Naive thymus-derived CD4-positive, alpha-beta T cell (primary cell): ENCODE data around the gene PIN1. TPM values are rescaled to one million over a fixed set of nuclear protein-coding genes. Genes with fewer than 3 reads are reported as not detected.

ENCODE experiments used
- ATAC-seq: fragments of 150-1000 bp; cut with Tn5 transposase; 2 replicates; pipeline ENCODE4 v1.10.0; 2021; ENCODE audit warnings: mild to moderate bottlenecking, moderate library complexity
- CTCF ChIA-PET: fragments of 350-600 bp; sonication (Branson Sonifier 250); formaldehyde crosslinking; loops from one replicate; lab custom pipeline; 2021; ENCODE audit warnings: antibody characterized with exemption; lab: Charles Lee
- POLR2A ChIA-PET: fragments of 350-600 bp; sonication (Branson Sonifier 250); formaldehyde crosslinking; loops from one replicate; lab custom pipeline; 2021; ENCODE audit warnings: antibody characterized with exemption, inconsistent platforms; lab: Charles Lee
- DNase-seq, 9 donors: peaks; one replicate each; pipeline versions ENCODE4 v3.0.0 to v3.0.0-alpha.2; 2020 to 2022; ENCODE audit warnings: mixed read lengths in 1 of 9
- H3K27ac ChIP-seq: one replicate; pipeline ENCODE4 v1.7.0; 2013; ENCODE audit warnings: mild to moderate bottlenecking, low read depth, low read length, moderate library complexity
- H3K27me3 ChIP-seq, 2 donors: one replicate each; pipeline ENCODE4 v1.7.0; 2013; ENCODE audit warnings: low read length in 2 of 2, mild to moderate bottlenecking in 2 of 2, moderate library complexity in 2 of 2; ENCODE audit not compliant: control insufficient read depth in 2 of 2, insufficient read depth in 2 of 2
- H3K36me3 ChIP-seq, 3 experiments: 1 replicate in 2 of 3; 2 replicates in 1 of 3; pipeline ENCODE4 v1.7.0; 2013; ENCODE audit warnings: low read length in 3 of 3, mild to moderate bottlenecking in 3 of 3, moderate library complexity in 1 of 3; ENCODE audit not compliant: insufficient read depth in 3 of 3, control insufficient read depth in 2 of 3
- H3K4me1 ChIP-seq, 2 donors: one replicate each; pipeline ENCODE4 v1.7.0; 2013; ENCODE audit warnings: low read length in 2 of 2, mild to moderate bottlenecking in 2 of 2, moderate library complexity in 1 of 2; ENCODE audit not compliant: control insufficient read depth in 2 of 2, insufficient read depth in 2 of 2
- H3K4me3 ChIP-seq: 2 replicates; pipeline ENCODE4 v1.7.0; 2013; ENCODE audit warnings: mild to moderate bottlenecking, low read length
- H3K9me3 ChIP-seq, 3 experiments: 1 replicate in 2 of 3; 2 replicates in 1 of 3; pipeline ENCODE4 v1.7.0; 2013; ENCODE audit warnings: low read length in 3 of 3; ENCODE audit not compliant: control insufficient read depth in 2 of 3
- H3K27ac Mint-ChIP-seq, 9 donors: one replicate each; pipeline ENCODE4 v1.8.0; 2020 to 2022; ENCODE audit warnings: mixed read lengths in 9 of 9, mild to moderate bottlenecking in 8 of 9, moderate library complexity in 5 of 9, inconsistent platforms in 2 of 9
- H3K27me3 Mint-ChIP-seq, 5 donors: one replicate each; pipeline ENCODE4 v1.8.0; 2021 to 2022; ENCODE audit warnings: mixed read lengths in 5 of 5, mild to moderate bottlenecking in 1 of 5
- H3K36me3 Mint-ChIP-seq, 5 donors: one replicate each; pipeline ENCODE4 v1.8.0; 2020 to 2022; ENCODE audit warnings: mixed read lengths in 5 of 5, mild to moderate bottlenecking in 3 of 5, inconsistent platforms in 1 of 5
- H3K4me1 Mint-ChIP-seq, 7 donors: one replicate each; pipeline ENCODE4 v1.8.0; 2020 to 2022; ENCODE audit warnings: mixed read lengths in 7 of 7, mild to moderate bottlenecking in 3 of 7, inconsistent platforms in 1 of 7
- H3K4me3 Mint-ChIP-seq, 10 donors: one replicate each; pipeline ENCODE4 v1.8.0; 2020 to 2022; ENCODE audit warnings: mild to moderate bottlenecking in 10 of 10, mixed read lengths in 10 of 10, moderate library complexity in 6 of 10, inconsistent platforms in 2 of 10
- H3K9me3 Mint-ChIP-seq, 11 donors: one replicate each; pipeline ENCODE4 v1.8.0; 2020 to 2022; ENCODE audit warnings: mixed read lengths in 11 of 11, mild to moderate bottlenecking in 4 of 11, inconsistent platforms in 1 of 11, moderate library complexity in 1 of 11
- intact Hi-C, 2 donors: fragments of 100-400 bp; cut with micrococcal nuclease; formaldehyde crosslinking; loops; one replicate each; pipeline ENCODE4 v1.15.1; 2023
- polyA plus RNA-seq, 2 donors: library from polyadenylated mRNA; unstranded; fragments of 300-500 nt; fragmentation: Illumina TruSeq; gene quantifications; one replicate each; pipeline ENCODE4 v1.2.3, GENCODE V29; 2021
- total RNA-seq, 6 experiments: library from RNA in 5 of 6; stranded (reverse) in 5 of 6; gene quantifications; 1 replicate in 5 of 6; 2 replicates in 1 of 6; pipeline ENCODE4 v1.2.3 and lab custom pipeline; 2021 to 2026

The PIN1 gene
- total and polyA plus RNA-seq, 7 experiments from 2014 or later, result 41.4 to 94.7 (median 69.6) TPM

DNA sequence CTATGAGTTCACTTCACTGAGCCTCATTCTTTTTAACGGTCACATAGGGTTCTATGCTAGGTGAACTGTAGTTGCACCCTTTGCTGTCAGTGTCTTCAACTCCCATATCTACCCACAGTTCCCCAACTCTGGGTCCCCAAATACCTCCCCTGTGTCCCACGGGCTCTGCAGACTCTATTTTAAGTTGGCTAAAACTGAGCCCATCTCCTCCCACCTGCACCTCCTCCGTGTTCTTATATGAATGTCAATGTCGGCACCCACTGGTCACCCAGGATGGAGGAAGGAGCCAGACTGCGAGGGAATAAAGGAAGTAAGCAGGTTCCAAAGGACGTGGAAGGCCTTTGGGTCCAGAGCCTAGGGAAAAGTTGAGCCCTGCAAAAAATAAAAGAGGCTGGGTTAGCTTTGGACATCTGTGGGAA, 802 bp upstream of the PIN1 start:
- H3K4me1 Mint-ChIP-seq, result peaks cover 16 to 35% (median 20%) of the 10 kb centered on the region in 7 donors
- ATAC-seq, result no peak
- intact Hi-C loops, result loop anchor here (2.0 kb wide), 3 partner anchors 28 to 270 kb away; no protein-coding TSS in a partner anchor
- Histone ChIP-seq H3K27ac (peak overlapping the region; percentile 71), H3K9me3 (no peaks in the 10 kb centered on the region), H3K36me3 (peaks cover 0 to 29% (median 0%) of the 10 kb centered on the region in 3 experiments), H3K27me3 (no peaks in the 10 kb centered on the region), H3K4me3 (peak overlapping the region; percentile 92), H3K4me1 (peaks cover 10 to 11% of the 10 kb centered on the region in 2 donors)
- CTCF ChIA-PET, result interaction anchor here (0.8 to 1.3 kb wide), 2 partner anchors 80 to 1329 kb away, joined by 3 read pairs; no protein-coding TSS in a partner anchor
- no peak for DNase-seq
- peaks cover 0 to 5% (median 4%) of the 10 kb centered on the region in 5 donors for H3K36me3 Mint-ChIP-seq
- POLR2A ChIA-PET, result interaction anchor here (0.5 to 2.2 kb wide), 4 partner anchors 7 to 28 kb away, joined by 3 to 8 read pairs (median 4); no protein-coding TSS in a partner anchor
- H3K27ac Mint-ChIP-seq, result peak overlapping the region in 8 of 9 donors; percentile 82 to 99 (median 93)
- H3K9me3 Mint-ChIP-seq, result no peaks in the 10 kb centered on the region
- H3K27me3 Mint-ChIP-seq, result no peaks in the 10 kb centered on the region
- peak overlapping the region; percentile 83 to 97 (median 95) for H3K4me3 Mint-ChIP-seq

- Mint-ChIP-seq H3K4me1 (peaks cover 15 to 27% (median 20%) of the 10 kb centered on the region in 7 donors), H3K9me3 (no peaks in the 10 kb centered on the region), H3K27me3 (no peaks in the 10 kb centered on the region), H3K4me3 (peak overlapping the region; percentile 83 to 96 (median 88)), H3K27ac (peak overlapping the region in 8 of 9 donors; percentile 42 to 90 (median 68)), H3K36me3 (peaks cover 0 to 8% (median 4%) of the 10 kb centered on the region in 5 donors)
- intact Hi-C loops, result loop anchor here (1.0 to 2.0 kb wide), 15 partner anchors 8 to 695 kb away; partner anchors contain the start of genes FBXL12 (in 2 of the 2), UBL5 (in 2 of the 2), RAVER1 (in 1 of the 2) and SHFL (in 1 of the 2)
- H3K27ac ChIP-seq, result peak overlapping the region; percentile 71
- H3K27me3 ChIP-seq, result no peaks in the 10 kb centered on the region
- peak; percentile 0 for ATAC-seq
- DNase-seq, result peak in 1 of 9 donors; percentile 30
- peaks cover 0 to 31% (median 0%) of the 10 kb centered on the region in 3 experiments for H3K36me3 ChIP-seq
- peaks cover 10 to 11% of the 10 kb centered on the region in 2 donors for H3K4me1 ChIP-seq
- ChIA-PET CTCF (interaction anchor here (0.6 to 1.3 kb wide), 4 partner anchors 10 to 78 kb away, joined by 3 to 7 read pairs (median 3); no protein-coding TSS in a partner anchor), POLR2A (interaction anchor here (0.6 to 2.2 kb wide), 8 partner anchors 9 to 1539 kb away, joined by 3 to 8 read pairs (median 4); partner anchors contain the start of gene SWSAP1)
- H3K4me3 ChIP-seq, result peak overlapping the region; percentile 51
- no peaks in the 10 kb centered on the region for H3K9me3 ChIP-seq
These were observed 410 bp downstream of the PIN1 start for GRCh38 chr19:9835507-9835949.

- intact Hi-C loops, result no loop called here
- no peak for DNase-seq
- ATAC-seq, result no peak
- peaks cover 0 to 10% (median 4%) of the 10 kb centered on the region in 5 donors for H3K36me3 Mint-ChIP-seq
- H3K27ac Mint-ChIP-seq, result peak overlapping the region; percentile 42 to 90 (median 69)
- peaks cover 0 to 34% (median 3%) of the 10 kb centered on the region in 3 experiments for H3K36me3 ChIP-seq
- no peaks in the 10 kb centered on the region for H3K9me3 Mint-ChIP-seq
- peak overlapping the region; percentile 51 for H3K4me3 ChIP-seq
- H3K27me3 Mint-ChIP-seq, result no peaks in the 10 kb centered on the region
- CTCF ChIA-PET, result interaction anchor here (0.6 kb wide), 1 partner anchor 27 kb away, joined by 3 read pairs; no protein-coding TSS in a partner anchor
- peaks cover 10 to 11% of the 10 kb centered on the region in 2 donors for H3K4me1 ChIP-seq
- peak overlapping the region; percentile 71 for H3K27ac ChIP-seq
- POLR2A ChIA-PET, result interaction anchor here (0.7 to 2.0 kb wide), 4 partner anchors 22 to 70 kb away, joined by 3 to 6 read pairs (median 5); no protein-coding TSS in a partner anchor
- no peaks in the 10 kb centered on the region for H3K9me3 ChIP-seq
- peaks cover 15 to 27% (median 20%) of the 10 kb centered on the region in 7 donors for H3K4me1 Mint-ChIP-seq
- peak overlapping the region; percentile 83 to 96 (median 87) for H3K4me3 Mint-ChIP-seq
- H3K27me3 ChIP-seq, result no peaks in the 10 kb centered on the region
These were observed 903 bp downstream of the PIN1 start for GRCh38 chr19:9836021-9836420.

DNA sequence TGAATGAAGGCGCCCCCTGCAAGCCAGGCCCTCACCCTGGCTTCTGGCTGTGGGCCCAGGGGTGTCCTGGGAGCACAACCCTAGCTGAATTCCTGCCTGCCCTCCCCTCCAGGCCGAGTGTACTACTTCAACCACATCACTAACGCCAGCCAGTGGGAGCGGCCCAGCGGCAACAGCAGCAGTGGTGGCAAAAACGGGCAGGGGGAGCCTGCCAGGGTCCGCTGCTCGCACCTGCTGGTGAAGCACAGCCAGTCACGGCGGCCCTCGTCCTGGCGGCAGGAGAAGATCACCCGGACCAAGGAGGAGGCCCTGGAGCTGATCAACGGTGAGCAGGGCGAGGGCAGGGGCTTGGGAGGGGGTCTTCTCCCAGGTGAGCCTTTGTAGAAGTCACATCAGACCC, 3.2 kb downstream of the PIN1 start:
- H3K4me3 Mint-ChIP-seq, result no peak overlapping the region
- H3K9me3 ChIP-seq, result peaks cover 0 to under 1% (median 0%) of the 10 kb centered on the region in 3 experiments
- intact Hi-C loops, result no loop called here
- H3K36me3 Mint-ChIP-seq, result peaks cover 7 to 29% (median 15%) of the 10 kb centered on the region in 5 donors
- H3K4me1 ChIP-seq, result peaks cover 10 to 11% of the 10 kb centered on the region in 2 donors
- H3K27ac ChIP-seq, result no peak overlapping the region
- H3K4me3 ChIP-seq, result no peak overlapping the region
- no peaks in the 10 kb centered on the region for H3K27me3 ChIP-seq
- peaks cover 0 to 55% (median 6%) of the 10 kb centered on the region in 3 experiments for H3K36me3 ChIP-seq
- H3K9me3 Mint-ChIP-seq, result peaks cover 0 to under 1% (median 0%) of the 10 kb centered on the region in 11 donors
- peak overlapping the region in 2 of 9 donors; percentile 41 to 58 for H3K27ac Mint-ChIP-seq
- CTCF ChIA-PET, result interaction anchor here (0.8 kb wide), 1 partner anchor 77 kb away, joined by 5 read pairs; no protein-coding TSS in a partner anchor
- H3K4me1 Mint-ChIP-seq, result peaks cover 15 to 33% (median 28%) of the 10 kb centered on the region in 7 donors
- POLR2A ChIA-PET, result interaction anchor here (0.9 kb wide), 1 partner anchor 20 kb away, joined by 3 read pairs; no protein-coding TSS in a partner anchor
- DNase-seq, result no peak
- no peaks in the 10 kb centered on the region for H3K27me3 Mint-ChIP-seq
- no peak for ATAC-seq

GRCh38 chr19:9839415-9839814, 4.3 kb downstream of the PIN1 start:
- DNase-seq (no peak), ATAC-seq (no peak)
- Histone ChIP-seq H3K27me3 (no peaks in the 10 kb centered on the region), H3K9me3 (peaks cover 0 to 3% (median 0%) of the 10 kb centered on the region in 3 experiments), H3K4me1 (peaks cover 10 to 11% of the 10 kb centered on the region in 2 donors), H3K36me3 (peaks cover 0 to 66% (median 11%) of the 10 kb centered on the region in 3 experiments), H3K4me3 (no peak overlapping the region), H3K27ac (no peak overlapping the region)
- ChIA-PET CTCF (no interaction called here), POLR2A (interaction anchor here (0.7 to 2.1 kb wide), 2 partner anchors 12 to 541 kb away, joined by 3 to 7 read pairs; partner anchors contain the start of genes TYK2 and UBL5)
- no peak overlapping the region for H3K4me3 Mint-ChIP-seq
- H3K27ac Mint-ChIP-seq, result no peak overlapping the region
- H3K27me3 Mint-ChIP-seq, result no peaks in the 10 kb centered on the region
- peaks cover 10 to 37% (median 17%) of the 10 kb centered on the region in 5 donors for H3K36me3 Mint-ChIP-seq
- H3K4me1 Mint-ChIP-seq, result peaks cover 15 to 32% (median 28%) of the 10 kb centered on the region in 7 donors
- intact Hi-C loops, result no loop called here
- H3K9me3 Mint-ChIP-seq, result peaks cover 0 to 2% (median 0%) of the 10 kb centered on the region in 11 donors

- Mint-ChIP-seq H3K36me3 (peaks cover 10 to 52% (median 20%) of the 10 kb centered on the region in 5 donors), H3K9me3 (peaks cover 0 to 2% (median 0%) of the 10 kb centered on the region in 11 donors), H3K27me3 (no peaks in the 10 kb centered on the region), H3K27ac (peak overlapping the region in 1 of 9 donors; percentile 70), H3K4me1 (peaks cover 17 to 43% (median 24%) of the 10 kb centered on the region in 7 donors), H3K4me3 (no peak overlapping the region)
- Histone ChIP-seq H3K9me3 (peaks cover 0 to 3% (median 0%) of the 10 kb centered on the region in 3 experiments), H3K4me1 (no peaks in the 10 kb centered on the region), H3K27ac (no peak overlapping the region), H3K4me3 (no peak overlapping the region), H3K27me3 (no peaks in the 10 kb centered on the region), H3K36me3 (peaks cover 0 to 98% (median 15%) of the 10 kb centered on the region in 3 experiments)
- CTCF ChIA-PET, result no interaction called here
- intact Hi-C loops, result no loop called here
- ATAC-seq (no peak), DNase-seq (no peak)
- POLR2A ChIA-PET, result interaction anchor here (1.1 kb wide), 1 partner anchor 15 kb away, joined by 3 read pairs; no protein-coding TSS in a partner anchor
These were observed 7.9 kb downstream of the PIN1 start for GRCh38 chr19:9842834-9843625.
